SJSA1 (cell line): ENCODE data around the gene SLIT3. TPM values are rescaled to one million over a fixed set of nuclear protein-coding genes. Genes with fewer than 3 reads are reported as not detected.

Experiments
- DNase-seq, 2 experiments: peaks; one replicate each; pipeline ENCODE4 v3.0.0-alpha.2; 2015 to 2020; ENCODE audit warnings: low spot score in 2 of 2, low read depth in 1 of 2
- H3K27ac ChIP-seq: fragments of 250-450 bp; sonication (Bioruptor Pico); 2 replicates; pipeline ENCODE4 v1.5.1; 2020; ENCODE audit warnings: mild to moderate bottlenecking, moderate library complexity
- H3K27me3 ChIP-seq: fragments of 250-450 bp; sonication (Bioruptor Pico); replicated peaks from 2 replicates; pipeline ENCODE4 v1.5.1; 2020; ENCODE audit warnings: mild to moderate bottlenecking, moderate library complexity
- H3K36me3 ChIP-seq: fragments of 250-450 bp; sonication (Bioruptor Pico); 2 replicates; pipeline ENCODE4 v1.5.1; 2020; ENCODE audit warnings: mild to moderate bottlenecking
- H3K4me1 ChIP-seq: fragments of 250-450 bp; sonication (Bioruptor Pico); replicated peaks from 2 replicates; pipeline ENCODE4 v1.6.1; 2021; ENCODE audit warnings: mild to moderate bottlenecking
- H3K4me3 ChIP-seq: fragments of 250-450 bp; sonication (Bioruptor Pico); 2 replicates; pipeline ENCODE4 v1.5.1; 2020; ENCODE audit warnings: mild to moderate bottlenecking
- H3K9me3 ChIP-seq: fragments of 250-450 bp; sonication (Bioruptor Pico); replicated peaks from 2 replicates; pipeline ENCODE4 v1.5.1; 2020; ENCODE audit warnings: mild to moderate bottlenecking
- total RNA-seq: library from RNA; depleted of rRNA; stranded (reverse); fragments of >200 nt; shearing (Covaris generic); gene quantifications from 2 replicates; pipeline ENCODE4 v1.2.3, GENCODE V29; 2014

The SLIT3 gene
- total RNA-seq, 1 experiment from 2014 or later: 19.0 TPM

- H3K4me3 ChIP-seq: no peak overlapping the region
- no peak for DNase-seq
- no peak overlapping the region for H3K27ac ChIP-seq
- H3K36me3 ChIP-seq: peaks cover 28% of the 10 kb centered on the region
- no peaks in the 10 kb centered on the region for H3K9me3 ChIP-seq
- H3K27me3 ChIP-seq: no peaks in the 10 kb centered on the region
- no peaks in the 10 kb centered on the region for H3K4me1 ChIP-seq
These were observed 607.1 kb downstream of the SLIT3 start for GRCh38 chr5:168693883-168694282.

- Histone ChIP-seq H3K9me3 (no peaks in the 10 kb centered on the region), H3K4me3 (no peak overlapping the region), H3K4me1 (no peaks in the 10 kb centered on the region), H3K27ac (no peak overlapping the region), H3K27me3 (no peaks in the 10 kb centered on the region), H3K36me3 (peaks cover 22% of the 10 kb centered on the region)
- DNase-seq: no peak
These were observed 607.6 kb downstream of the SLIT3 start for GRCh38 chr5:168693297-168693696.

- Histone ChIP-seq H3K9me3 (no peaks in the 10 kb centered on the region), H3K36me3 (peaks cover 10% of the 10 kb centered on the region), H3K4me3 (no peak overlapping the region), H3K4me1 (no peaks in the 10 kb centered on the region), H3K27ac (no peak overlapping the region), H3K27me3 (no peaks in the 10 kb centered on the region)
- DNase-seq: no peak
These were observed 609.0 kb downstream of the SLIT3 start for GRCh38 chr5:168691891-168692290.

GRCh38 chr5:168689260-168689659 lies 611.7 kb downstream of the SLIT3 start:
- Histone ChIP-seq H3K27ac (no peak overlapping the region), H3K9me3 (no peaks in the 10 kb centered on the region), H3K27me3 (no peaks in the 10 kb centered on the region), H3K4me1 (no peaks in the 10 kb centered on the region), H3K36me3 (peaks cover 9% of the 10 kb centered on the region), H3K4me3 (no peak overlapping the region)
- DNase-seq: no peak

GRCh38 chr5:168686837-168687236 lies 614.1 kb downstream of the SLIT3 start:
- peaks cover 12% of the 10 kb centered on the region for H3K36me3 ChIP-seq
- H3K4me3 ChIP-seq: no peak overlapping the region
- H3K27me3 ChIP-seq: no peaks in the 10 kb centered on the region
- H3K9me3 ChIP-seq: no peaks in the 10 kb centered on the region
- DNase-seq: no peak
- H3K4me1 ChIP-seq: no peaks in the 10 kb centered on the region
- no peak overlapping the region for H3K27ac ChIP-seq

- DNase-seq: no peak
- Histone ChIP-seq H3K9me3 (no peaks in the 10 kb centered on the region), H3K4me1 (peaks cover 4% of the 10 kb centered on the region), H3K36me3 (peaks cover 12% of the 10 kb centered on the region; the same call in 1 of the 2 replicates), H3K27ac (no peak overlapping the region), H3K4me3 (no peak overlapping the region), H3K27me3 (no peaks in the 10 kb centered on the region)
These were observed 615.4 kb downstream of the SLIT3 start for GRCh38 chr5:168685566-168685965.

- peaks cover 7% of the 10 kb centered on the region; the same call in 1 of the 2 replicates for H3K36me3 ChIP-seq
- no peak overlapping the region for H3K27ac ChIP-seq
- H3K9me3 ChIP-seq: no peaks in the 10 kb centered on the region
- no peak overlapping the region for H3K4me3 ChIP-seq
- no peak for DNase-seq
- H3K4me1 ChIP-seq: peaks cover 15% of the 10 kb centered on the region
- no peaks in the 10 kb centered on the region for H3K27me3 ChIP-seq
These were observed 617.0 kb downstream of the SLIT3 start for GRCh38 chr5:168683927-168684295.

GRCh38 chr5:168683247-168683926 lies 617.6 kb downstream of the SLIT3 start:
- peaks cover 7% of the 10 kb centered on the region; the same call in 1 of the 2 replicates for H3K36me3 ChIP-seq
- DNase-seq: no peak

GRCh38 chr5:168681556-168682183 lies 619.3 kb downstream of the SLIT3 start:
- Histone ChIP-seq H3K4me3 (no peak overlapping the region), H3K9me3 (no peaks in the 10 kb centered on the region), H3K27me3 (no peaks in the 10 kb centered on the region), H3K36me3 (peaks cover 6% of the 10 kb centered on the region; the same call in 1 of the 2 replicates), H3K27ac (no peak overlapping the region), H3K4me1 (peaks cover 15% of the 10 kb centered on the region)
- DNase-seq: no peak

More at GRCh38 chr5:168683247-168683926, 617.6 kb downstream of the SLIT3 start:
- H3K4me1 ChIP-seq: peaks cover 15% of the 10 kb centered on the region
- H3K27ac ChIP-seq: no peak overlapping the region
- no peak overlapping the region for H3K4me3 ChIP-seq
- H3K27me3 ChIP-seq: no peaks in the 10 kb centered on the region
- H3K9me3 ChIP-seq: no peaks in the 10 kb centered on the region

GRCh38 chr5:168680395-168680794 lies 620.5 kb downstream of the SLIT3 start:
- H3K36me3 ChIP-seq: peaks cover 3% of the 10 kb centered on the region; the same call in 1 of the 2 replicates
- no peak overlapping the region for H3K4me3 ChIP-seq
- peaks cover 15% of the 10 kb centered on the region for H3K4me1 ChIP-seq
- no peaks in the 10 kb centered on the region for H3K9me3 ChIP-seq
- no peaks in the 10 kb centered on the region for H3K27me3 ChIP-seq
- peak in 1 of 2 experiments; percentile 42 for DNase-seq
- H3K27ac ChIP-seq: no peak overlapping the region

- peak; percentile 81 to 83 for DNase-seq
- peaks cover 15% of the 10 kb centered on the region for H3K4me1 ChIP-seq
- no peaks in the 10 kb centered on the region for H3K9me3 ChIP-seq
- no peaks in the 10 kb centered on the region for H3K27me3 ChIP-seq
- H3K27ac ChIP-seq: no peak overlapping the region
- peaks cover 8% of the 10 kb centered on the region; the same call in 1 of the 2 replicates for H3K36me3 ChIP-seq
- H3K4me3 ChIP-seq: no peak overlapping the region
These were observed 621.4 kb downstream of the SLIT3 start for GRCh38 chr5:168679515-168679920.

- no peaks in the 10 kb centered on the region for H3K9me3 ChIP-seq
- H3K4me1 ChIP-seq: peaks cover 15% of the 10 kb centered on the region
- H3K36me3 ChIP-seq: peaks cover 23% of the 10 kb centered on the region
- no peak overlapping the region for H3K27ac ChIP-seq
- no peak for DNase-seq
- H3K4me3 ChIP-seq: no peak overlapping the region
- H3K27me3 ChIP-seq: no peaks in the 10 kb centered on the region
These were observed 624.4 kb downstream of the SLIT3 start for GRCh38 chr5:168676501-168676900.

- H3K9me3 ChIP-seq: no peaks in the 10 kb centered on the region
- H3K36me3 ChIP-seq: peaks cover 29% of the 10 kb centered on the region
- no peak for DNase-seq
- no peaks in the 10 kb centered on the region for H3K27me3 ChIP-seq
- H3K4me1 ChIP-seq: peaks cover 15% of the 10 kb centered on the region
- H3K27ac ChIP-seq: no peak overlapping the region
- no peak overlapping the region for H3K4me3 ChIP-seq
These were observed 625.0 kb downstream of the SLIT3 start for GRCh38 chr5:168675883-168676408.

- peaks cover 36% of the 10 kb centered on the region for H3K36me3 ChIP-seq
- peaks cover 5% of the 10 kb centered on the region for H3K4me1 ChIP-seq
- H3K27ac ChIP-seq: no peak overlapping the region
- no peak for DNase-seq
- H3K27me3 ChIP-seq: no peaks in the 10 kb centered on the region
- no peak overlapping the region for H3K4me3 ChIP-seq
- no peaks in the 10 kb centered on the region for H3K9me3 ChIP-seq
These were observed 626.0 kb downstream of the SLIT3 start for GRCh38 chr5:168674893-168675482.
